H9 (cell line): ENCODE data around the gene MYH14. TPM values are rescaled to one million over a fixed set of nuclear protein-coding genes. Genes with fewer than 3 reads are reported as not detected.

ENCODE experiments used
- DNase-seq: peaks from one replicate; pipeline ENCODE4 v3.0.0-alpha.2; 2017
- H2AFZ ChIP-seq: one replicate; pipeline ENCODE4 v1.6.1; 2013; ENCODE audit warnings: mild to moderate bottlenecking, low read length, control low read depth, moderate library complexity
- H2AK5ac ChIP-seq: 2 replicates; pipeline ENCODE4 v1.6.1; 2013; ENCODE audit warnings: low read length, control low read depth, mixed read lengths; ENCODE audit not compliant: insufficient read length
- H2BK120ac ChIP-seq: one replicate; pipeline ENCODE4 v1.6.1; 2013; ENCODE audit warnings: low read depth, mild to moderate bottlenecking, low read length, control low read depth, inconsistent platforms; ENCODE audit not compliant: poor library complexity, severe bottlenecking
- H2BK12ac ChIP-seq: 2 replicates; pipeline ENCODE4 v1.6.1; 2013; ENCODE audit warnings: low read length, control low read depth, mixed read lengths, low read depth; ENCODE audit not compliant: insufficient read length
- H2BK15ac ChIP-seq: 2 replicates; pipeline ENCODE4 v1.6.1; 2013; ENCODE audit warnings: low read depth, low read length, control low read depth
- H2BK20ac ChIP-seq: one replicate; pipeline ENCODE4 v1.6.1; 2013; ENCODE audit warnings: low read depth, mild to moderate bottlenecking, low read length, control low read depth, inconsistent platforms; ENCODE audit not compliant: poor library complexity, severe bottlenecking
- H2BK5ac ChIP-seq: 2 replicates; pipeline ENCODE4 v1.6.1; 2013; ENCODE audit warnings: low read length, control low read depth, mixed read lengths; ENCODE audit not compliant: insufficient read length
- H3K14ac ChIP-seq: 2 replicates; pipeline ENCODE4 v1.6.1; 2013; ENCODE audit warnings: low read length, control low read depth; ENCODE audit not compliant: insufficient read depth
- H3K18ac ChIP-seq: 2 replicates; pipeline ENCODE4 v1.6.1; 2013; ENCODE audit warnings: low read depth, mild to moderate bottlenecking, mixed read lengths, low read length, control low read depth; ENCODE audit not compliant: insufficient read length
- H3K23ac ChIP-seq: 2 replicates; pipeline ENCODE4 v1.6.1; 2013; ENCODE audit warnings: low read length, control low read depth, mixed read lengths, low read depth; ENCODE audit not compliant: insufficient read length
- H3K23me2 ChIP-seq: 2 replicates; pipeline ENCODE4 v1.6.1; 2013; ENCODE audit warnings: low read depth, mild to moderate bottlenecking, mixed read lengths, low read length, control low read depth; ENCODE audit not compliant: insufficient read length, poor library complexity, severe bottlenecking
- H3K27ac ChIP-seq: 2 replicates; pipeline ENCODE4 v1.5.1; 2013; ENCODE audit warnings: low read length, control low read depth, mixed read lengths, low read depth; ENCODE audit not compliant: insufficient read length
- H3K27me3 ChIP-seq: 2 replicates; pipeline ENCODE4 v1.6.1; 2013; ENCODE audit warnings: low read length, control low read depth, inconsistent platforms; ENCODE audit not compliant: insufficient read depth
- H3K4ac ChIP-seq: 2 replicates; pipeline ENCODE4 v1.6.1; 2013; ENCODE audit warnings: low read depth, mild to moderate bottlenecking, control low read depth, inconsistent platforms, low read length, moderate library complexity
- H3K4me1 ChIP-seq: 2 replicates; pipeline ENCODE4 v1.6.1; 2013; ENCODE audit warnings: low read length, control low read depth, inconsistent platforms; ENCODE audit not compliant: insufficient read depth
- H3K4me2 ChIP-seq: 2 replicates; pipeline ENCODE4 v1.6.1; 2013; ENCODE audit warnings: low read length, control low read depth, mixed read lengths; ENCODE audit not compliant: insufficient read length, insufficient read depth
- H3K56ac ChIP-seq: 2 replicates; pipeline ENCODE4 v1.6.1; 2013; ENCODE audit warnings: low read depth, mild to moderate bottlenecking, mixed read lengths, low read length, control low read depth; ENCODE audit not compliant: insufficient read length
- H3K79me1 ChIP-seq: 2 replicates; pipeline ENCODE4 v1.6.1; 2013; ENCODE audit warnings: low read depth, mild to moderate bottlenecking, moderate library complexity, low read length, control low read depth, inconsistent platforms; ENCODE audit not compliant: insufficient read depth, poor library complexity, severe bottlenecking
- H3K79me2 ChIP-seq: 2 replicates; pipeline ENCODE4 v1.6.1; 2013; ENCODE audit warnings: low read length, control low read depth, inconsistent platforms; ENCODE audit not compliant: insufficient read depth
- H3K9ac ChIP-seq: 2 replicates; pipeline ENCODE4 v1.6.1; 2013; ENCODE audit warnings: low read length, control low read depth, mixed read lengths; ENCODE audit not compliant: insufficient read length; ENCODE audit errors: extremely low read depth
- H3K9me3 ChIP-seq: one replicate; pipeline ENCODE4 v1.6.1; 2013; ENCODE audit warnings: low read depth, low read length, inconsistent platforms; ENCODE audit not compliant: control insufficient read depth
- H3T11ph ChIP-seq: one replicate; pipeline ENCODE4 v1.6.1; 2013; ENCODE audit warnings: mild to moderate bottlenecking, low read length, control low read depth, inconsistent platforms
- H4K20me1 ChIP-seq: one replicate; pipeline ENCODE4 v1.6.1; 2013; ENCODE audit not compliant: control insufficient read depth, insufficient read length, insufficient read depth
- H4K5ac ChIP-seq: 2 replicates; pipeline ENCODE4 v1.6.1; 2013; ENCODE audit warnings: low read depth, mild to moderate bottlenecking, mixed read lengths, low read length, control low read depth; ENCODE audit not compliant: insufficient read length
- H4K8ac ChIP-seq: replicated peaks from 2 replicates; pipeline ENCODE4 v1.6.1; 2013; ENCODE audit warnings: low read length, control low read depth, mixed read lengths, low read depth; ENCODE audit not compliant: insufficient read length
- H4K91ac ChIP-seq: 2 replicates; pipeline ENCODE4 v1.6.1; 2013; ENCODE audit warnings: low read depth, mild to moderate bottlenecking, moderate library complexity, mixed read lengths, low read length, control low read depth; ENCODE audit not compliant: insufficient read length
- H3K27ac Mint-ChIP-seq, 3 experiments: 2 replicates in 2 of 3; 3 replicates in 1 of 3; pipeline ENCODE4 v1.8.0; 2020 to 2021; ENCODE audit warnings: mixed read lengths in 3 of 3, mild to moderate bottlenecking in 1 of 3, moderate library complexity in 1 of 3
- H3K27me3 Mint-ChIP-seq: 2 replicates; pipeline ENCODE4 v1.8.0; 2021; ENCODE audit warnings: low read depth, mild to moderate bottlenecking, moderate library complexity, mixed read lengths
- H3K36me3 Mint-ChIP-seq, 3 experiments: 2 replicates in 2 of 3; 3 replicates in 1 of 3; pipeline ENCODE4 v1.8.0; 2020 to 2021; ENCODE audit warnings: low read depth in 3 of 3, mixed read lengths in 3 of 3; ENCODE audit not compliant: insufficient read depth in 1 of 3
- H3K4me1 Mint-ChIP-seq, 2 experiments: 2 replicates each; pipeline ENCODE4 v1.8.0; 2020; ENCODE audit warnings: mixed read lengths in 2 of 2
- H3K4me3 Mint-ChIP-seq, 2 experiments: 2 replicates in 1 of 2; 3 replicates in 1 of 2; pipeline ENCODE4 v1.8.0; 2020 to 2021; ENCODE audit warnings: mild to moderate bottlenecking in 2 of 2, mixed read lengths in 2 of 2, moderate library complexity in 1 of 2
- H3K9me3 Mint-ChIP-seq, 2 experiments: 2 replicates in 1 of 2; 3 replicates in 1 of 2; pipeline ENCODE4 v1.8.0; 2020; ENCODE audit warnings: mild to moderate bottlenecking in 2 of 2, mixed read lengths in 2 of 2, moderate library complexity in 1 of 2
- WGBS: extraction: QIAGEN DNeasy Blood & Tissue Kit; methylation state at CpG from one replicate; pipeline ENCODE4 v1.1.7; 2013; ENCODE audit warnings: missing lambda C conversion rate, low lambda C conversion rate, mixed read lengths; ENCODE audit not compliant: insufficient read length; ENCODE audit errors: extremely low coverage; 5-methylcytosine and 5-hydroxymethylcytosine counted together
- total RNA-seq: library from RNA; stranded (reverse); gene quantifications from 2 replicates; pipeline ENCODE4 v1.2.1, GENCODE V29; 2021
- TF ChIP-seq, protein P1 (sequence below): fragments of 200-600 bp; sonication (generic); conservative IDR thresholded peaks from 3 replicates; pipeline ENCODE4 v1.8.0; 2021; ENCODE audit warnings: antibody characterized with exemption, mild to moderate bottlenecking

The MYH14 gene
- total RNA-seq, 1 experiment from 2014 or later: 27.7 TPM

GRCh38 chr19:50300814-50301606 lies 97.6 kb downstream of the MYH14 start:
- Mint-ChIP-seq H3K4me1 (no peaks in the 10 kb centered on the region), H3K27ac (no peak overlapping the region), H3K4me3 (no peak overlapping the region), H3K36me3 (peaks cover 18 to 39% (median 37%) of the 10 kb centered on the region in 3 experiments; a peak in 6 of 7 replicates), H3K9me3 (no peaks in the 10 kb centered on the region), H3K27me3 (no peaks in the 10 kb centered on the region)
- Histone ChIP-seq H3K56ac (no peak overlapping the region), H3K4ac (no peak overlapping the region), H3K79me1 (no peaks in the 10 kb centered on the region), H4K8ac (no peak overlapping the region), H4K5ac (no peak overlapping the region), H3K4me1 (no peaks in the 10 kb centered on the region), H2BK20ac (no peak overlapping the region), H3K27me3 (no peaks in the 10 kb centered on the region), H3K4me2 (no peak overlapping the region), H3K23ac (no peak overlapping the region), H4K91ac (no peak overlapping the region), H2BK12ac (no peak overlapping the region), H3K9me3 (no peaks in the 10 kb centered on the region), H3K9ac (no peak overlapping the region), H3T11ph (no peak overlapping the region), H2BK120ac (no peak overlapping the region), H3K27ac (no peak overlapping the region), H3K14ac (no peak overlapping the region), H4K20me1 (no peaks in the 10 kb centered on the region), H3K18ac (no peak overlapping the region), H3K79me2 (no peaks in the 10 kb centered on the region), H2BK5ac (no peak overlapping the region), H3K23me2 (no peaks in the 10 kb centered on the region), H2BK15ac (no peak overlapping the region), H2AK5ac (no peak overlapping the region), H2AFZ (no peak overlapping the region)
- no CpG with 5 or more reads among the region's 10 CpGs for WGBS
- no peak for DNase-seq
- TF ChIP-seq, protein P1, sequence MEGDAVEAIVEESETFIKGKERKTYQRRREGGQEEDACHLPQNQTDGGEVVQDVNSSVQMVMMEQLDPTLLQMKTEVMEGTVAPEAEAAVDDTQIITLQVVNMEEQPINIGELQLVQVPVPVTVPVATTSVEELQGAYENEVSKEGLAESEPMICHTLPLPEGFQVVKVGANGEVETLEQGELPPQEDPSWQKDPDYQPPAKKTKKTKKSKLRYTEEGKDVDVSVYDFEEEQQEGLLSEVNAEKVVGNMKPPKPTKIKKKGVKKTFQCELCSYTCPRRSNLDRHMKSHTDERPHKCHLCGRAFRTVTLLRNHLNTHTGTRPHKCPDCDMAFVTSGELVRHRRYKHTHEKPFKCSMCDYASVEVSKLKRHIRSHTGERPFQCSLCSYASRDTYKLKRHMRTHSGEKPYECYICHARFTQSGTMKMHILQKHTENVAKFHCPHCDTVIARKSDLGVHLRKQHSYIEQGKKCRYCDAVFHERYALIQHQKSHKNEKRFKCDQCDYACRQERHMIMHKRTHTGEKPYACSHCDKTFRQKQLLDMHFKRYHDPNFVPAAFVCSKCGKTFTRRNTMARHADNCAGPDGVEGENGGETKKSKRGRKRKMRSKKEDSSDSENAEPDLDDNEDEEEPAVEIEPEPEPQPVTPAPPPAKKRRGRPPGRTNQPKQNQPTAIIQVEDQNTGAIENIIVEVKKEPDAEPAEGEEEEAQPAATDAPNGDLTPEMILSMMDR: no peak
